ENCODE measurements around the gene UROD. TPM values are rescaled to one million over a fixed set of nuclear protein-coding genes. Genes with fewer than 3 reads are reported as not detected.
"Not testable (repeated sequence)": the region's sequence is repeated elsewhere in the genome, so short reads cannot be mapped to it uniquely, and the experiment has no call there.

UROD gene
- total RNA-seq, 2 donors from 2014 or later: 47.8 to 51.9 TPM

DNA sequence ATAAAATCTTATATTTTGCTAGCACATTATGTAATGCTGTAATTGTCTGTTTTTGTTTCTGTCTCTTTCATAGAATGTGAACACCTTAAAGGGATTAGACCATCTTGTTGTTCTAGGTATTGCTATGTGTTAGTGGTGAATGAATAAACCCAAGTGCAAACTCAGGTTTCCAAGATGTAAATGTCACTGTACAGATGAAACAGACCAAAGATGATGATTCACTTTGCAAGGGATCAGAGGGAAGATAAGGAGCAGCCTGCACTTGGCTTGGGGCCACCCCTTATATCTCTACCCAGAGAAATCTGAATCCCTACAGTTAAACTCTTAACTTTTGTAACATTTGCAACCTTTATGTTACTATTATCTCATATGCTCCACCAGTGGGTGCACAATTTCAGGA lies 25.4 kb downstream of the UROD start:
- no peaks in the 10 kb centered on the region for H3K9me3 ChIP-seq (ENCODE audit: control insufficient read depth, low read length, poor library complexity, severe bottlenecking)
- peaks cover 4% of the 10 kb centered on the region for H3K4me1 Mint-ChIP-seq
- H3K4me3 Mint-ChIP-seq: no peak overlapping the region
- no peak overlapping the region for H3K27ac Mint-ChIP-seq
- H3K36me3 Mint-ChIP-seq (ENCODE audit: low read depth): peaks cover 7% of the 10 kb centered on the region
- DNase-seq (no peak), ATAC-seq (no peak)
- no peaks in the 10 kb centered on the region for H3K27me3 Mint-ChIP-seq

DNA sequence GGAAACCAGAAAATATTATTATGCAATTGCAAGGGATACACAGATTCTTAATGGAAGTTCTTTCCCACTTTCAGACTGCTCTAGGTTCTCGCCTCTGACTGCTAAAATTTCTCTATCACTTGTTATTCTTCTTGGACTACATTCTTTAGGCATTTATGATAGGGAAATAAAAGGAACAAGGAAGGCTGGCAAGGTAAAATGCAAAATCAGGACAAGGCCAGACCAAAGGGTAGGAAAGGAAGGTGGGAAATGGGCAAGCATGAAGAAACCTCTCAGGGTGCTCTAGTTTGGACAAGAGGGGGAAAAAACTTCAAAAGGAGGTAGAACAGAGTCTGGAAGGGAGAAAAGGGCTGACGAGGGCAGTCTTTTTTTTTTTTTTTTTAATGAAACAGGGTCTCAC lies 26.2 kb downstream of the UROD start:
- Mint-ChIP-seq H3K36me3 (ENCODE audit: low read depth) (peaks cover 9% of the 10 kb centered on the region), H3K4me1 (peaks cover 4% of the 10 kb centered on the region), H3K27ac (no peak overlapping the region), H3K4me3 (no peak overlapping the region), H3K27me3 (no peaks in the 10 kb centered on the region)
- DNase-seq (no peak), ATAC-seq (no peak)
- no peaks in the 10 kb centered on the region for H3K9me3 ChIP-seq (ENCODE audit: control insufficient read depth, low read length, poor library complexity, severe bottlenecking)

GRCh38 chr1:45038661-45039364 lies 26.8 kb downstream of the UROD start:
- no peaks in the 10 kb centered on the region for H3K9me3 ChIP-seq (ENCODE audit: control insufficient read depth, low read length, poor library complexity, severe bottlenecking)
- peaks cover 9% of the 10 kb centered on the region for H3K36me3 Mint-ChIP-seq (ENCODE audit: low read depth)
- H3K4me3 Mint-ChIP-seq: no peak overlapping the region
- ATAC-seq (no peak), DNase-seq (no peak)
- peaks cover 4% of the 10 kb centered on the region for H3K4me1 Mint-ChIP-seq
- H3K27me3 Mint-ChIP-seq: no peaks in the 10 kb centered on the region
- H3K27ac Mint-ChIP-seq: no peak overlapping the region

DNA sequence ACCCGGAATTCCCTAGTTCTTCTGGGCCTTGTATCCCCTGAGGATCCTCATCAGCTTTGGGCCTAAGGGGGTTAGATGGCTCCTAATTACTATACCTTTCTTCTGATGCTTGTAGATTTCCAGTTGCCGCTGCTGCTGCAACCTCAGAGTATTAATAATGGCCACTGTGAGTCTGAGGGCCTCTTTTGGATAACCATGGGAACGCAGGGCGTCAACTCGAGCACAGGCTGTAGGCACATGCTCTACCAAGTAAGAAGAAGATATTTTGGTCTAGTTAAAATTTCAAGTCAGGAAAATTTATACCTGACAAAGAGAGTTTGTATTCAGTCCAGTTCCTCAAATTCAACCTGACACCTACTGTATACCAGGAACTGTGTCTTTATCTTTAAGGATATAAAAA lies 28.2 kb downstream of the UROD start:
- Mint-ChIP-seq H3K27ac (no peak overlapping the region), H3K27me3 (no peaks in the 10 kb centered on the region), H3K4me1 (peaks cover 4% of the 10 kb centered on the region), H3K36me3 (ENCODE audit: low read depth) (peaks cover 9% of the 10 kb centered on the region), H3K4me3 (no peak overlapping the region)
- ATAC-seq (no peak), DNase-seq (no peak)
- H3K9me3 ChIP-seq (ENCODE audit: control insufficient read depth, low read length, poor library complexity, severe bottlenecking): no peaks in the 10 kb centered on the region

- no peak for ATAC-seq
- Mint-ChIP-seq H3K36me3 (ENCODE audit: low read depth) (peaks cover 7% of the 10 kb centered on the region), H3K27me3 (no peaks in the 10 kb centered on the region)
Observed at GRCh38 chr1:45043094-45043493, 31.0 kb downstream of the UROD start.

GRCh38 chr1:45044916-45045315 lies 32.9 kb downstream of the UROD start:
- Mint-ChIP-seq H3K4me1 (peaks cover 2% of the 10 kb centered on the region), H3K36me3 (ENCODE audit: low read depth) (peaks cover 8% of the 10 kb centered on the region), H3K27ac (no peak overlapping the region), H3K27me3 (no peaks in the 10 kb centered on the region), H3K4me3 (no peak overlapping the region)
- ATAC-seq (no peak), DNase-seq (no peak)
- no peaks in the 10 kb centered on the region for H3K9me3 ChIP-seq (ENCODE audit: control insufficient read depth, low read length, poor library complexity, severe bottlenecking)

More at GRCh38 chr1:45043094-45043493, 31.0 kb downstream of the UROD start:
- Mint-ChIP-seq H3K4me1 (peaks cover 4% of the 10 kb centered on the region), H3K27ac (no peak overlapping the region), H3K4me3 (no peak overlapping the region)
- DNase-seq: no peak
- H3K9me3 ChIP-seq (ENCODE audit: control insufficient read depth, low read length, poor library complexity, severe bottlenecking): no peaks in the 10 kb centered on the region

DNA sequence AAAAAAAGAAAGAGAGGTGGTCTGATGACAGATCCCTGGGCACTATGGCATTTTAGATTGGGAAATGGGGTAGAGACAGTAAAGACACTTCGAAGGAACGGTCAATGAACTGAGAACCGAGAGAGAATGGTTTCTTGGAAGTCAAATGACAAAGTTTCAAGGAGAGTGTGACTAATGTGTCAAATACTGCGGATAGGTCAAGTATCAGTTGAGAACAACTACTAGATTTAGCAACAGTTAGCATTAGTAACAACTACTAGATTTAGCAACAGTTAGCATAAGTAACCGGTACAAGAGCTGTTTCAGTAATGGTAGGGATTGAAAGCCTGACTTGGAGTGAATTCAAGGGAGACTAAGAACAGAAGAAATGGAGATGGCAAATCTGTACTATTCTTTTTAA lies 35.0 kb downstream of the UROD start:
- peaks cover 7% of the 10 kb centered on the region for H3K4me1 Mint-ChIP-seq
- peaks cover 8% of the 10 kb centered on the region for H3K36me3 Mint-ChIP-seq (ENCODE audit: low read depth)
- DNase-seq (no peak), ATAC-seq (no peak)
- no peak overlapping the region for H3K4me3 Mint-ChIP-seq
- H3K27ac Mint-ChIP-seq: no peak overlapping the region
- H3K27me3 Mint-ChIP-seq: no peaks in the 10 kb centered on the region
- H3K9me3 ChIP-seq (ENCODE audit: control insufficient read depth, low read length, poor library complexity, severe bottlenecking): no peaks in the 10 kb centered on the region

DNA sequence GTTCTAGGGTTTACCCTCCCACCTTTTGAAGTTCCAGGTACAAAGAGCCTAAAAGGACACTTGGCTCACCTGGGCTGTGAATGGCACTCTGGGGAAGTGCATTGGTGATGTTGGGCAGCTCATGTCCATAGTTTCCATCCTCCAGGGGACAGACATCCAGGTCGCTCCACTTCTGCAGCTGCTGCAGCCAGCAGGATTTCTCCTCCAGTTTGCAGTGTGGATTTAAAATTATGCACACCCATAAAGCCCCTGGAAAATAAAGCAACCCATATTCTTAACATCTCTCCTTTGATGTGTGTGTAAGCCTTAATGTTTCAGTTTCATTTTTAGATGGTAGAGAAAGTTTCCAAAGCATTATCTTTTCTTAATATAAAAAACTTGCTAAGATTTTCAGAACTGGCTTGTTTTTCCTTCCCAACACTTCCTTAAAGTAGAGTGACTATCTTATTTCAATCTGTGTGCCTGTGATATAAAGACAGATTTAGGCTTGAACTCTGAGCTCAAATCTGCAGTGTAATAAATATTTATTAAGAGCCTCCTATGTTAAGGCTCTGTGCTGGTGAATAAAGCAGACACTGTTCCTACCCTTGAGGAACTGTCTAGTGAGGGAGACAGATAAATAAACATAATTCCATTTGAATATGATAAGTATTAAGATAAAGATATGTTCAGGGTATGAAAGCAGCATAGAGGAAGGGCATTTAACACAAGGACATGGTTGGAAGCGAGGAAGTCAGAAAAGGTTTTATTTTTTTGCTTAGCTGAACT lies 39.1 kb downstream of the UROD start:
- peak; percentile 54 for ATAC-seq
- DNase-seq: no peak
- H3K27me3 Mint-ChIP-seq: no peaks in the 10 kb centered on the region
- peaks cover 9% of the 10 kb centered on the region for H3K4me1 Mint-ChIP-seq
- H3K27ac Mint-ChIP-seq: peak overlapping the region; percentile 94
- H3K36me3 Mint-ChIP-seq (ENCODE audit: low read depth): peaks cover 12% of the 10 kb centered on the region
- peak overlapping the region; percentile 83 for H3K4me3 Mint-ChIP-seq
- no peaks in the 10 kb centered on the region for H3K9me3 ChIP-seq (ENCODE audit: control insufficient read depth, low read length, poor library complexity, severe bottlenecking)

- ATAC-seq: no peak
- H3K4me1 Mint-ChIP-seq: peaks cover 4% of the 10 kb centered on the region
- peaks cover 13% of the 10 kb centered on the region for H3K36me3 Mint-ChIP-seq (ENCODE audit: low read depth)
- H3K27me3 Mint-ChIP-seq: no peaks in the 10 kb centered on the region
- H3K9me3 ChIP-seq (ENCODE audit: control insufficient read depth, low read length, poor library complexity, severe bottlenecking): no peaks in the 10 kb centered on the region
- no peak overlapping the region for H3K27ac Mint-ChIP-seq
- H3K4me3 Mint-ChIP-seq: no peak overlapping the region
- DNase-seq: no peak
Observed at GRCh38 chr1:45057542-45057941, 45.5 kb downstream of the UROD start.

DNA sequence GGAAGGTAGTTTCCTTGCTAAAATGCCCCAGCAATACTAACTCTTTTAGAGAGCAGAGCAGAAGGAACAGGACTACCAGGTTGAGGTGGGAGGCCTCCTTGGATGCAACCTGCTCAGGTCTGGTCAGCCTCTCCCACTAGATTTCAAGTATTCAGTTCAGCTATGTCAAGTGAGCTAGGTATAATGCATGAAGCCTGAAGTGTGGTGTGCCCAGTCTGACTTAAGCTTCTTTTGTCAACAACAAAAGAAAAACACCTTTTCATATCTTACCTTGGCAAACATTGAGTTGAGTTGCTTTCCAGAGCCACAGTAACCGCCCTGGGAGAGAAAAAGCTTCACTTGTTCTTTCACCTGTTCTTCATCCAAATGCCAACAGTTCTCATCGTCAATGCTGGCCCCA lies 47.8 kb downstream of the UROD start:
- no peaks in the 10 kb centered on the region for H3K27me3 Mint-ChIP-seq
- peaks cover 11% of the 10 kb centered on the region for H3K36me3 Mint-ChIP-seq (ENCODE audit: low read depth)
- DNase-seq (no peak), ATAC-seq (no peak)
- peaks cover 2% of the 10 kb centered on the region for H3K4me1 Mint-ChIP-seq
- H3K9me3 ChIP-seq (ENCODE audit: control insufficient read depth, low read length, poor library complexity, severe bottlenecking): no peaks in the 10 kb centered on the region
- no peak overlapping the region for H3K27ac Mint-ChIP-seq
- H3K4me3 Mint-ChIP-seq: no peak overlapping the region

- not testable (repeated sequence) for H3K4me1 Mint-ChIP-seq; H3K36me3 Mint-ChIP-seq (ENCODE audit: low read depth); ATAC-seq; H3K9me3 ChIP-seq (ENCODE audit: control insufficient read depth, low read length, poor library complexity, severe bottlenecking); H3K27me3 Mint-ChIP-seq; H3K27ac Mint-ChIP-seq; H3K4me3 Mint-ChIP-seq; DNase-seq
Observed at GRCh38 chr1:45062463-45062862, 50.4 kb downstream of the UROD start.

- DNase-seq (no peak), ATAC-seq (no peak)
- Mint-ChIP-seq H3K4me1 (peaks cover 2% of the 10 kb centered on the region), H3K27ac (no peak overlapping the region), H3K4me3 (no peak overlapping the region), H3K36me3 (ENCODE audit: low read depth) (no peaks in the 10 kb centered on the region), H3K27me3 (no peaks in the 10 kb centered on the region)
- no peaks in the 10 kb centered on the region for H3K9me3 ChIP-seq (ENCODE audit: control insufficient read depth, low read length, poor library complexity, severe bottlenecking)
Observed at GRCh38 chr1:45065083-45065482, 53.0 kb downstream of the UROD start.

All from T-helper 17 cell (primary cell).